Lower leg skin (tissue), 3 donors: ENCODE measurements around the gene ZNF488.

ENCODE experiments used
- CTCF ChIP-seq, 3 donors: fragments of 450-650 bp; IDR thresholded peaks; one replicate each; pipeline ENCODE4 v1.5.1; 2016; ENCODE audit warnings: antibody characterized with exemption in 3 of 3, mild to moderate bottlenecking in 3 of 3, moderate library complexity in 2 of 3
- POLR2A ChIP-seq, 2 donors: fragments of 450-650 bp; IDR thresholded peaks; one replicate each; pipeline ENCODE4 v1.6.1; 2016 to 2017; ENCODE audit warnings: antibody characterized with exemption in 2 of 2, mild to moderate bottlenecking in 1 of 2, moderate library complexity in 1 of 2

GRCh38 chr10:47404446-47404845 is 20.4 kb upstream of the ZNF488 start:
- no peak for TF ChIP-seq CTCF (IDR thresholded peaks at IDR 0.05)
- TF ChIP-seq POLR2A (IDR thresholded peaks at IDR 0.05) = no peak
